Right lobe of liver (tissue), 4 donors: Measurements from ENCODE around the gene SARS1.

Experiments used
- CTCF ChIP-seq, 4 donors: fragments of 200-600 bp in 3 of 4; fragments of 450-650 bp in 1 of 4; IDR thresholded peaks; one replicate each; pipeline versions ENCODE4 v1.5.1 to v1.8.0; 2016 to 2022; ENCODE audit warnings: antibody characterized with exemption in 4 of 4, mild to moderate bottlenecking in 2 of 4
- POLR2A ChIP-seq: fragments of 450-650 bp; IDR thresholded peaks from one replicate; pipeline ENCODE4 v1.6.1; 2017; ENCODE audit warnings: antibody characterized with exemption, mild to moderate bottlenecking
- donor health status: DM: no; HTN: no; CAD: no.
- donor health status: DM: no; HTN: no; CAD: no.
- donor health status: DM: no; HTN: yes; CAD: no.

- TF ChIP-seq POLR2A (no peak), CTCF (IDR thresholded peaks at IDR 0.05) (no peak)
These were observed 36.1 kb downstream of the SARS1 start for GRCh38 chr1:109249654-109250401.
